HCT116 (cell line): Measurements from ENCODE around the gene EEFSEC. TPM values are rescaled to one million over a fixed set of nuclear protein-coding genes. Genes with fewer than 3 reads are reported as not detected.

Experiments used
- ATAC-seq: fragments of 200-7000 bp; cut with Tn5 transposase; 2 replicates; pipeline ENCODE4 v1.9.1; 2020; ENCODE audit warnings: mild to moderate bottlenecking, moderate library complexity
- BruUV-seq: library from RNA; stranded (reverse); fragments of 400-500 nt; replicated peaks from 2 replicates; lab custom pipeline; 2021; lab: Mats Ljungman, UMichigan
- CTCF ChIA-PET: fragments of 300-600 bp; sonication (Branson Sonifier 250); formaldehyde crosslinking; loops from one replicate; lab custom pipeline; 2021; ENCODE audit warnings: antibody characterized with exemption; lab: Charles Lee
- POLR2A ChIA-PET: fragments of 300-600, 350-600 bp; sonication (Branson Sonifier 250); formaldehyde crosslinking; loops from one replicate; lab custom pipeline; 2021; ENCODE audit warnings: antibody characterized with exemption; lab: Charles Lee
- RAD21 ChIA-PET, 2 experiments: fragments of 300-600 bp; sonication (Branson Sonifier 250); formaldehyde crosslinking; loops; one replicate each; lab custom pipeline; 2023; ENCODE audit warnings: low total read pairs in 2 of 2; ENCODE audit not compliant: uncharacterized antibody in 2 of 2, unreplicated experiment in 2 of 2, low non-redundant PET in 1 of 2; lab: Charles Lee
- DNase-seq: peaks from one replicate; pipeline ENCODE4 v3.0.0-alpha.2; 2010; ENCODE audit warnings: low read depth, low spot score
- H2AFZ ChIP-seq: fragments of 200-600 bp; shearing (Covaris generic), sonication (generic); 2 replicates; pipeline ENCODE4 v1.6.1; 2017; ENCODE audit warnings: low read depth, mixed run types, mixed read lengths, antibody characterized with exemption, low read length; ENCODE audit not compliant: poor library complexity, severe bottlenecking
- H3K27ac ChIP-seq: 2 replicates; pipeline ENCODE4 v1.5.1; 2012; ENCODE audit warnings: low read depth, low read length
- H3K27me3 ChIP-seq: fragments of 200-600 bp; sonication (generic); 2 replicates; pipeline ENCODE4 v1.6.1; 2016; ENCODE audit warnings: mixed run types, low read length, mixed read lengths; ENCODE audit not compliant: insufficient read depth
- H3K36me3 ChIP-seq, 2 experiments: fragments of 200-500 bp in 1 of 2; fragments of 200-600 bp in 1 of 2; sonication (Bioruptor generic) in 1 of 2; sonication (generic) in 1 of 2; 2 replicates each; pipeline versions ENCODE4 v1.5.1 to v1.6.1; 2014 to 2016; ENCODE audit warnings: low read length in 2 of 2, inconsistent platforms in 1 of 2, mixed read lengths in 1 of 2, mixed run types in 1 of 2; ENCODE audit not compliant: insufficient read depth in 2 of 2, control insufficient read depth in 1 of 2
- H3K4me1 ChIP-seq, 2 experiments: fragments of 200-600 bp in 1 of 2; sonication (generic) in 1 of 2; 2 replicates each; pipeline versions ENCODE4 v1.5.1 to v1.6.1; 2012 to 2017; ENCODE audit warnings: low read length in 2 of 2, inconsistent platforms in 1 of 2, mild to moderate bottlenecking in 1 of 2, mixed read lengths in 1 of 2, mixed run types in 1 of 2, moderate library complexity in 1 of 2; ENCODE audit not compliant: insufficient read depth in 2 of 2, control insufficient read depth in 1 of 2
- H3K4me2 ChIP-seq: fragments of 200-600 bp; sonication (generic); 2 replicates; pipeline ENCODE4 v1.6.1; 2017; ENCODE audit warnings: mixed run types, low read length, mixed read lengths
- H3K4me3 ChIP-seq, 2 experiments: fragments of 200-600 bp in 1 of 2; sonication (generic) in 1 of 2; replicated peaks in 1 of 2; 2 replicates each; pipeline ENCODE4 v1.5.1; 2011 to 2016; ENCODE audit warnings: low read length in 2 of 2, control low read depth in 1 of 2, low read depth in 1 of 2, mild to moderate bottlenecking in 1 of 2, mixed read lengths in 1 of 2, mixed run types in 1 of 2
- H3K79me2 ChIP-seq: fragments of 200-600 bp; sonication (generic); 2 replicates; pipeline ENCODE4 v1.6.1; 2017; ENCODE audit warnings: mild to moderate bottlenecking, mixed run types, low read length, moderate library complexity, mixed read lengths; ENCODE audit not compliant: insufficient read depth
- H3K9ac ChIP-seq: fragments of 200-600 bp; sonication (generic); 2 replicates; pipeline ENCODE4 v1.6.1; 2016; ENCODE audit warnings: low read length, mixed read lengths
- H3K9me2 ChIP-seq: fragments of 200-600 bp; sonication (generic), shearing (Covaris generic); 2 replicates; pipeline ENCODE4 v1.6.1; 2017; ENCODE audit warnings: mixed run types, mild to moderate bottlenecking, moderate library complexity; ENCODE audit not compliant: insufficient read depth
- H3K9me3 ChIP-seq, 2 experiments: fragments of 200-500 bp in 1 of 2; fragments of 200-600 bp in 1 of 2; sonication (Bioruptor generic) in 1 of 2; sonication (generic) in 1 of 2; 2 replicates each; pipeline ENCODE4 v1.6.1; 2014 to 2017; ENCODE audit warnings: low read length in 2 of 2, mixed read lengths in 2 of 2, inconsistent platforms in 1 of 2, low read depth in 1 of 2, mild to moderate bottlenecking in 1 of 2, mixed run types in 1 of 2, moderate library complexity in 1 of 2; ENCODE audit not compliant: control insufficient read depth in 1 of 2, insufficient read depth in 1 of 2
- H4K20me1 ChIP-seq: fragments of 200-600 bp; sonication (generic), shearing (Covaris generic); 2 replicates; pipeline ENCODE4 v1.6.1; 2017; ENCODE audit warnings: mixed run types, mild to moderate bottlenecking, moderate library complexity; ENCODE audit not compliant: insufficient read depth
- ATF3 ChIP-seq: IDR thresholded peaks from 2 replicates; pipeline ENCODE4 v1.6.1; 2012
- CEBPB ChIP-seq: IDR thresholded peaks from 2 replicates; pipeline ENCODE4 v1.6.1; 2012; ENCODE audit warnings: low read depth
- CTCF ChIP-seq, 3 experiments: fragments of 200-600 bp in 1 of 3; sonication (generic) in 1 of 3; IDR thresholded peaks in 2 of 3; conservative IDR thresholded peaks in 1 of 3; 2 replicates each; pipeline ENCODE4 v1.5.1; 2012 to 2017; ENCODE audit warnings: low read depth in 2 of 3, low read length in 2 of 3, antibody characterized with exemption in 1 of 3, borderline replicate concordance in 1 of 3, control low read depth in 1 of 3, mild to moderate bottlenecking in 1 of 3, mixed read lengths in 1 of 3, mixed run types in 1 of 3, moderate library complexity in 1 of 3; ENCODE audit not compliant: insufficient read depth in 1 of 3
- EZH2 ChIP-seq: fragments of 200-600 bp; sonication (generic); IDR thresholded peaks from 2 replicates; pipeline ENCODE4 v1.6.1; 2017; ENCODE audit warnings: antibody characterized with exemption, mixed run types
- FOSL1 ChIP-seq: IDR thresholded peaks from 2 replicates; pipeline ENCODE4 v1.6.1; 2012; ENCODE audit warnings: low read depth
- JUND ChIP-seq: IDR thresholded peaks from 2 replicates; pipeline ENCODE4 v1.6.1; 2012
- MAX ChIP-seq: IDR thresholded peaks from 2 replicates; pipeline ENCODE4 v1.6.1; 2012
- POLR2A ChIP-seq: IDR thresholded peaks from 2 replicates; pipeline ENCODE4 v1.7.0; 2011; ENCODE audit warnings: borderline replicate concordance; ENCODE audit not compliant: insufficient read depth, insufficient read length; ENCODE audit errors: extremely low read depth
- POLR2AphosphoS5 ChIP-seq: IDR thresholded peaks from 2 replicates; pipeline ENCODE4 v1.6.1; 2011; ENCODE audit warnings: mild to moderate bottlenecking, low read depth, low read length, moderate library complexity
- REST ChIP-seq: IDR thresholded peaks from 2 replicates; pipeline ENCODE4 v1.6.1; 2012; ENCODE audit warnings: low read depth
- SIN3A ChIP-seq: IDR thresholded peaks from 2 replicates; pipeline ENCODE4 v1.6.1; 2012; ENCODE audit warnings: low read depth
- TCF7L2 ChIP-seq: IDR thresholded peaks from 2 replicates; pipeline ENCODE4 v1.7.0; 2011; ENCODE audit warnings: borderline replicate concordance, inconsistent platforms; ENCODE audit not compliant: insufficient read depth, insufficient read length; ENCODE audit errors: extremely low read depth
- YY1 ChIP-seq: IDR thresholded peaks from 2 replicates; pipeline ENCODE4 v1.6.1; 2011; ENCODE audit warnings: low read length, low read depth, moderate library complexity, mild to moderate bottlenecking; ENCODE audit not compliant: insufficient replicate concordance; ENCODE audit errors: extremely low read depth
- ZFX ChIP-seq: fragments of 450-650 bp; IDR thresholded peaks from 2 replicates; pipeline ENCODE4 v1.6.1; 2017
- intact Hi-C: fragments of 100-400 bp; cut with micrococcal nuclease; formaldehyde crosslinking; loops from 2 replicates; pipeline ENCODE4 v1.10.0; 2022
- total RNA-seq: library from RNA; stranded (reverse); gene quantifications from one replicate; pipeline ENCODE4 v1.2.1, GENCODE V29; 2021; ENCODE audit not compliant: unreplicated experiment

Gene EEFSEC
- total RNA-seq, 1 experiment from 2014 or later, result 16.1 TPM

- TF ChIP-seq CTCF (IDR thresholded peaks at IDR 0.05 in 2 of 3, conservative IDR thresholded peaks at IDR 0.05 in 1 of 3; ENCODE audit: borderline replicate concordance in 1 of 3, insufficient read depth in 1 of 3, low read depth in 2 of 3, low read length in 2 of 3) (no peak), EZH2 (no peak)
Observed at GRCh38 chr3:128112357-128112968, 40.8 kb upstream of the EEFSEC start (continued).

- CTCF ChIA-PET, result no interaction called here
- TF ChIP-seq YY1 (no peak), TCF7L2 (no peak), EZH2 (no peak), POLR2AphosphoS5 (no peak), CEBPB (no peak), REST (no peak), MAX (no peak), SIN3A (no peak), FOSL1 (no peak), POLR2A (no peak), ATF3 (no peak), JUND (no peak), ZFX (no peak)
Observed at GRCh38 chr3:128113817-128114794, 39.2 kb upstream of the EEFSEC start.

More at GRCh38 chr3:128113817-128114794, 39.2 kb upstream of the EEFSEC start:
- POLR2A ChIA-PET, result no interaction called here
- no TSS peak for BruUV-seq
- no peak overlapping the region for H3K27ac ChIP-seq
- no peak overlapping the region for H3K4me2 ChIP-seq
- H4K20me1 ChIP-seq, result peaks cover 5% of the 10 kb centered on the region; the same call in 1 of the 2 replicates
- H3K4me1 ChIP-seq, result peaks cover 13 to 17% of the 10 kb centered on the region in 2 experiments
- RAD21 ChIA-PET, result no interaction called here
- no peaks in the 10 kb centered on the region for H3K27me3 ChIP-seq
- no peak overlapping the region for H2AFZ ChIP-seq
- H3K4me3 ChIP-seq, result no peak overlapping the region
- peaks cover 95% of the 10 kb centered on the region for H3K79me2 ChIP-seq
- no peak overlapping the region for H3K9ac ChIP-seq
- H3K9me2 ChIP-seq, result no peaks in the 10 kb centered on the region
- intact Hi-C loops, result no loop called here
- DNase-seq (no peak), ATAC-seq (no peak)
- no peaks in the 10 kb centered on the region for H3K9me3 ChIP-seq
- peaks cover 28 to 44% of the 10 kb centered on the region in 2 experiments for H3K36me3 ChIP-seq
